HG02973 (cell line): ENCODE data around the gene ASXL1.
"Not testable (repeated sequence)": the region's sequence is repeated elsewhere in the genome, so short reads cannot be mapped to it uniquely, and the experiment has no call there.

ENCODE experiments used
- ATAC-seq: cut with Tn5 transposase; IDR thresholded peaks from one replicate; pipeline ENCODE4 v1.9.1; 2021; ENCODE audit warnings: moderate library complexity; ENCODE audit not compliant: unreplicated experiment

ASXL1 gene

DNA sequence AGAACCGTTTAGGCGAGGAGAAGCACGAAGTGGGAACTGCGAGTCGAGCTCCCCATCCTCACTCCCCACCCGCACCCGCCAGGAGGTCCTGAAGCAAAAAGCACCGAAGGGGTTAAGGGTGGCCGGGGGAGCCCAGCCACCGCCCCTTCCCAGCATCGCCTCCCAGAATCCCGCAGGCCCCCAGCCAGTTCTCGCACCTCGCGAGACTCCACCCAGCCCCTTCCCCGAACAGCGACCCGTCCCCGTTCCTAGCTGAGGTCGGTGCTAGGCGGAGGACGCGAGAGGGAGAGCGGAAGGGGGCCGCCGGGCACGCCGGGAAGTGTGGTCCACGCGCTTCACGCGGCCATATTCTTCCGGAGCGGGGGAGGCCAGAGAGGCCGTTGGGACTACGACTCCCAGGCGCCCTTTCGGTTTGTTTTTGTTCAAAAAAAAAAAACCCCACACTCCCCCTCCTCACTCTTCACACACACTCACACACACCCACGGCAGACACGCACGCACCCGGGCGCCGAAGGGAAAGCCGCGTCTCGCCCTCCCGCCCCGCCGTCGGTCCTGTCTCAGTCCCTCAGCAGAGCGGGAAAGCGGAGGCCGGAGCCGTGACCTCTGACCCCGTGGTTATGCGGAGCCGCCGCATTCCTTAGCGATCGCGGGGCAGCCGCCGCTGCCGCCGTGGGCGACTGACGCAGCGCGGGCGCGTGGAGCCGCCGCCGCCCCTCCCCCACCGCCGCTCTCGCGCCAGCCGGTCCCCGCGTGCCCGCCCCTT lies at the start of gene ASXL1:
TSS of gene ASXL1 (plus strand) at position 463 of the 763 bp plus-strand sequence. CDS start 445 bp downstream, outside the sequence.
- peak; percentile 61 for ATAC-seq

DNA sequence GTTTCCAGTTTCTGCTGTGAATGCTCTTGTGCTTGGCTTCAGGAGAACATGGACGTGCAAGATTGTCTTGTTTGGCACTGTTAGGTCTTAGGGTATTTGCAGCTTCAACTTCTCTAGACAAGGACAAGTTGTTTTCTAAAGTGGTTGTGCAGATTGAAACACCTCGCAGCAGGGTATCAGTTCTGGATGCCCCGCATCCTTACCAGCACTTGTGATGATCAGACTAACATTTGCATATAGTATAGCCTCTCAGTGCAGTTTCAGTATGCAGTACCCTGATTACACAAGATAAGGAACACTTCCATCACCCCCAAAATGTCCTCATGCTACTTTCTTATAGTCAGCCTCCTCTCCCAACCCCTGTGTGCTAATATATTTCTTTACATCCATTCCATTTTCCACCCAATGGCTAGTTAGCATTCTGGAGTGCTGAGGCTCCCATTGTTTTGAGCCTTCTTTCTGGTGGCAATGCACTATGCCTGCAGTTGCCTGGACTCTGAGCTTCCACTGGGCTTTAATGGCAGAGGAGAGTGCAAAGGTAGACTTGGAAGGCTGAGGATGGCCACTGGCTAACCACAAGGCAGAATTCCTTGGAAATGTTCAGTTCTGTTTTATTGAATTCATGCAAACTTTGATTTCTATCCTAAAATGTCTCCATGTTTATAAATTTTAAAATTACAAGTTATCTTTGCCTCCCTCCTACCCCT lies 45.3 kb upstream of the ASXL1 start:
- ATAC-seq: no peak

DNA sequence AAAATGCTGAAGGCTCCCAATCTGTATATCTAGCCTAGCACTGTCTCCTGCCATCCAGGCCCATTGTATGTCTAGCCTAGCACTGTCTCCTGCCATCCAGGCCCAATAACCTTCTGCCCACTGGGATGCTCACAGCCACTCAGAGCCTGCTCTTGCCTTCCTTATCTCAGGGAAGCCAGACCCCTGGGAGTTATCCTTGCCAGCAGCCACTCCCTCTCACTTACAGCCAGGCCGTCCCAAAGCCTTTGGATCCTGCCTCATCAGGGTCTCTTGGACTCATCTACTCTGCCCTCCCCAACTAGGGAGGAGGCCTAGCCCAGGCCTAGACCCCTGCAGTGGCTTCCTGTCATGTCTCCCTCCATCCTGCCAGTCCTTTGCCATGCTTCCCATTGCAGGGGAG lies 43.4 kb upstream of the ASXL1 start:
- no peak for ATAC-seq

DNA sequence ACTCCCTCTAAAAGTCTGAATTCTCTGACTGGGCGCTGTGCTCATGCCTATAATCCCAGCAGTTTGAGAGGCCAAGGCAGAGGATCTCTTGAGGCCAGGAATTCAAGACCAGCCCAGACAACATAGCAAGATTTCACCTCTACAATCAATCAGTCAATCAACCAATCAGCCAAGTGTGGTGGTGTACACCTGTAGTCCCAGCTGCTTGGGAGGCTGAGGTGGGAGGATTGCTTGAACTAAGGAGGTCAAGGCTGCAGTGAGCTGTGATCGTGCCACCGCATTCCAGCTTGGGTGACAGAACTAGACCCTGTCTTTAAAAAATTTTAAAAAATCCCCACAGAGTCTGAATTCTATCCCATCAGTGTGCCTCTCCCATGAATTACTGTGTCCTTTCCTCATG lies 42.7 kb upstream of the ASXL1 start:
- ATAC-seq: no peak

DNA sequence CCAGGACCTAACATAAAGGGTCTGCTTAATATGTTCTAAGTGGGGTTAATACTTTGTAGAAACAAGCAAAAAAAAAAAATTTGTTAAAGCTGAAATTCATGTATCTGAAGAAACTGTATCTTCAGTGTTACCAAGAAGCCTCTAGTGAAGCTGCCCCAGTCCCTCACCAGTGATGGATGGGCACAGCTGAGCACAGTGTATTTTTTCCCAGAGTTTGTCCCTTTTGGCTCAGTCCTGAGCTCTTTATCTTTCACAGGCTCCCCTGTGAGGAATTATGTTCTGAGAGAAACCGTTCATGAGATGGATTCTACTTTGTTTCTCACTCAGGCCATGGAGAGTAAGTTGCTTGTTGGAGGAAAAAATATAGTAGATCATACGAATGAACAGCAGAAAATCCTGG lies 42.2 kb upstream of the ASXL1 start:
- ATAC-seq: no peak

DNA sequence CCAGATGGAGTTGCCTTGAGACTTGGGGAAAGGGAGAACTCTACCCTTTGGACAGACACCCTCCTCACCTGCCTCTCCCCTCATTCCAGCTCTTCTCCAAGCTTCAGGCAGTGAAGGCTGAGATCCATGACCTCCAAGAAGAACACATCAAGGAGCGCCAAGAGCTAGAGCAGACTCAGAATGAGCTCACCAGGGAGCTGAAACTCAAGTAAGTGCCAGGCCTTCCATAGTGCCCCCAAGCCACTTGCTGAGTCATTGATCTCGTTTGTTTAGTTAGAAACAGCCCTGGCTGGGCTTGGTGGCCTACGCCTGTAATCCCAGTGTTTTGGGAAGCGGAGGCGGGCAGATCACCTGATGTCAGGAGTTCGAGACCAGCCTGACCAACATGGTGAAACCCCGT lies 41.5 kb upstream of the ASXL1 start:
- no peak for ATAC-seq

DNA sequence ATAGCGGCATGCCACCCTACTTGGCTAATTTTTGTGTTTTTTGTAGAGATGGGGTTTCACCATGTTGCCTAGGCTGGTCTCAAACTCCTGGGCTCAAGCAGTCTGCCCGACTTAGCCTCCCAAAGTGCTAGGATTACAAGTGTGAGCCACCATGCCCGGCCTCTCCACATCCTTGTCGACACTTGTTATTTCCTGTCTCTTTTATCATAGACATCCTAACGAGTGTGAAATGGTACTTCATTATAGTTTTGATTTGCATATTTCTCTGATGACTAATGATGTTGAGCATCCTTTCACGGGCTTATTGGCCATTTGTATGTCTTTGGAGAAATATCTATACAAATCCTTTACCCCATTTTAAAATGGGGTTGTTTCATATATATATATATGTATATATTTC lies 39.0 kb upstream of the ASXL1 start:
- no peak for ATAC-seq

DNA sequence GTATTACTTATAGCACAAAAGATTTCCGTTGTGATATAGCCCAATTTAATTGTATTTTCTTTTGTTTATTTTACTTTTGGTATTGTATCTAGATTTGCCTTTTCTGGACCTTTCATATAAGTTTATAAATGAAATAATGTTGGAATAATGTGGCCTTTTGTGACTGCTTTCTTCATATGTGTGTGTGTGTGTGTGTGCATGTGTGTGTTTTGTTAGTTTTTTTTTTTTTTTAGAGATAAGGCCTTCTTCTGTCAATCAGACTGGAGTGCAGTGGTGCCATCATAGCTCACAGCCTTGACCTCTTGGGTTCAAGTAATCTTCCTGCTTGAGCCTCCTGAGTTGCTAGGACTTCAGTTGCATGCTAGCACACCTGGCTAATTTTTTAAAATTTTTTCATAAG lies 37.8 kb upstream of the ASXL1 start:
- ATAC-seq: no peak

DNA sequence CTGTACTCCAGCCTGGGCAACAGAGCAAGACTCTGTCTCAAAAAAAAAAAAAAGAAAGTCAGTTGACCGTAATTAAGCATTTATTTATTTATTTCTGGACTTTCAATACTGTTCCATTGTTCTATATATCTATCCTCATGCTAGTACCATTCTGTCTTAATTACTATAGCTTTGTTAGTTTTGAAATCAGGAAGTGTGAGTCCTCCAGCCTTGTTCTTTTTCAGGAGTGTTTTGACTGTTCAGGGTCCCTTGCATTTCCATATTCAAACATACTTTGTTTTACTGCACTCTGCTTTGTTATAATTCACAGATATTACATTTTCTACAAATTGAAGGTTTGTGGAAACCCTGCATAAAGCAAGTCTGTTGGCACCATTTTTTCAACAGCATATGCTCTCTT lies 36.7 kb upstream of the ASXL1 start:
- no peak for ATAC-seq

DNA sequence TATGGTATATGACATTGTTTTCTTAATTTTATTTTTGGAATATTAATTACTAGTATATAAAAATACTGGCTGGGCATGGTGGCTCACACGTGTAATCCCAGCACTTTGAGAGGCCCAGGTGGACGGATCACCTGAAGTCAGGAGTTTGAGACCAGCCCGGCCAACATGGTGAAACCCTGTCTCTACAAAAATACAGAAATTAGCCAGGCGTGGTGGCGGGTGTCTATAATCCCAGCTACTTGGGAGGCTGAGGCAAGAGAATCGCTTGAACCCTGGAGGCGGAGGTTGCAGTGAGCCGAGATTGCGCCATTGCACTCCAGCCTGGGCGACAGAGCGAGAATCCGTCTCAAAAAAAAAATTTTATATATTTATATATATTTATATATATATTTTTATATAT lies 35.9 kb upstream of the ASXL1 start:
- ATAC-seq: not testable (repeated sequence)

DNA sequence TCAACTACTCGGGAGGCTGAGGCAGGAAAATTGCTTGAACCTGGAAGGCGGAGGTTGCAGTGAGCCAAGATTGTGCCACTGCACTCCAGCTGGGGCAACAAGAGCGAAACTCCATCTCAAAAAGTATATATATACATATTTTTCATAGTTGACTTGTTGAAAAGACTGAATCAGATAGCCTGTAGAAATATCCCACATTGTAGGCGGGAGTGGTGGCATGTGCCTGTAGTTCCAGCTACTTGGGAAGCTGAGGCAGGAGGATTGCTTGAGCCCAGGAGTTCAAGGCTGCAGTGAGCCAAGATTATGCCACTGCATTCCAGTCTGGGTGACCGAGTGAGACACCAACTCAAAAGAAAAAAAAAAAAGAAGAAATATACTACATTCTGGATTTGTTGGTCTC lies 34.4 kb upstream of the ASXL1 start:
- ATAC-seq: not testable (repeated sequence)

DNA sequence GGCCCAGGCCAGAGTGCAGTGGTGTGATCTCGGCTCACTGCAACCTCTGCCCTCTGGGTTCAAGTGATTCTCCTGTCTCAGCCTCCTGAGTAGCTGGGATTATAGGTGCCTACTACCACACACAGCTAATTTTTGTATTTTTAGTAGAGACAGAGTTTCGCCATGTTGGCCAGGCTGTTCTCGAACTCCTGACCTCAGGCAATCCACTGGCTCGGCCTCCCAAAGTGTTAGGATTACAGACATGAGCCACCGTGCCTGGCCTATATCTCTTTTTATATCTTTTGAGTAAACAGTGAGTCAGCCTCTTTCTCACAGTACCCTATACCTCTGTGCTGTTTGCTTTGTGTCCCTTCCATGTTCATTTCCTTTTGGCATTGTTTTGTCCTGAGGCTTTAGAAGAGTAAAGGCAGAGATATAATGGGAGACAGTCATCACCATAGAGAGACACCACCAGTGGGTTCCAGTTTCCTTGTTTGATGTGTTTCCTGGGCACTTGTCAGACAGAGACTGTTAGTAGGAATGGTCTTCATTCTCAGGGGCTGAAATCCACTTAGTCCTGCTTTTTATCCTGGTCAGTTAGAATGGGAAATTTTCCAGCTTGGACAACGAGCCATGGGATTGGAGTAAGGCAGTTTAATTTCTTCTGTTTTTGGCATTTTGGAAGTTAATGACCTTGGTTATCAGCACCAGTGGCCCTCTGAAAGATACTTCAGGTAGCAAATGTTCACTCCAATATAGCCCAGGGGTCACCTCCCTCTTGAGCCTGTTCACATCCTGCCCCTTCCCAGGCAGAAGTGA lies 32.2 kb upstream of the ASXL1 start:
- no peak for ATAC-seq

DNA sequence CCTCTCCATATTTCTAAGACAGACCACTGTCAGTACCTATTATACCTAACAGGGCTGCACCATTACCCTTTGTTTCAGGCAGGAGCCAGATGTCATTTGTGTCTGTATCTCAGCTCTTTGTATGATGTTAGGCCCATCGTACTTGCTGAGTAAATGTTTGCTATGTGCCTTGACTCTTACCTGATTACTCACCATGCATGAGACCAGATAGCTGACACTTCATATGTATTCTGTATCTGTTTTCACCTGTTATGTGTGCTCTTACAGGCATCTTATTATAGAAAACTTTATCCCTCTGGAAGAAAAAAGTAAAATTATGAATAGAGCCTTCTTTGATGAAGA lies 31.7 kb upstream of the ASXL1 start:
- ATAC-seq: no peak

DNA sequence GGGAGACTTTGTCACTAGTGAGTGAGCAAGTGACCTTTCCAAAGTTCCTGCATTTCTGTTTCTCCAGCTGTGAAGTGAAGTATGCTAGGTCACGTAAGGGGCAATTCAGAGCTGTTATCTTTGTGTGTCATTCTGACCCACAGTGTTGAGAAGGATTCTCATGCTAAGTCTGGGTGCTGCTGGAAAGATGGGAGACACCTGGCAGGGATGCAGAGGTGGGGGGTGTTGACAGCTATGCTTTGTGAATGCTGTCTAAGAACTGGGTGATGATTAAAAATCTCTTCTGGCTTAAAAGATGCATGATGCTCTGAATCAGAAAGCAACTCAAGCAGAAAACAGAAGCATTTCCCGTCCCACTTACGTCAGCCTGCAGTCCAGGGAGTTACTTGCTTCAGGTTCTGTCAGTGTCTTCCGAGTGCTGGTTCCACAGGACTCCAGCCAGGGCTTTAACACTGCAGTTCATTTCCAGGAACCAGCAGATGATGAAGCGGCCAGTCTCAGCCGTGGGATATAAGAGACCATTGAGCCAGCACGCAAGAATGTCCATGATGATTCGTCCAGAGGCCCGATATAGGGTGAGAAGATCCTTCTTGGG lies 30.9 kb upstream of the ASXL1 start:
- ATAC-seq: no peak

DNA sequence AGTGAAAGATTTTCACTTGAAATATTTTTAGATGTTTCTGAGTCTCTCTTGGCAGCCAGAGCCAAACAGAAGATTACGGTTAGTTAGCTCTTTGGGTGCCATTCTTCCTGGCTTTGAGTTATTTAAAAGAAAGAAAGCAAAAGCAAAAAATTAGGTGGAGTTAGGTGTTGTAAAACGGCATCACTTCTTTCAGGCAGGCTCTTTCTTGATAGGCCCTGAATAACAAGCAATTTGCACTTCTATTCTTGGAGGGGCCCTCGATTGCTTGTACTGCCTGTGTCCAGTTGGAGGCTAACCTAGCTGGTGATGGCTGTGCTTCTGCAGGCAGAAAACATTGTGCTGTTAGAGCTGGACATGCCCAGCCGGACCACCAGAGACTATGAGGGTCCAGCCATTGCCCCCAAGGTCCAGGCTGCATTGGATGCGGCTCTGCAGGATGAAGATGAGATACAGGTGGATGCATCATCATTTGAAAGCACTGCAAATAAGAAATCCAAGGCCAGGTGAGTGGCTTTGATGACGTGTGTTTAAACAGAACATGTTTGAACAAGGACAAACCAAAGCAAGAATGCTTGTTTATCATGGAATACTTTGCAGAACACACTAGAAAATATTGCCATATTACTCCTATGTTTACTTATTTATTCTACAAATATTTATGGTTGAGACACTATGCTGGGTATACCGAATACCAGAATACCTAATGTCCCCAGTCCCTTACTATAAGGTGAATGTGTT lies 28.1 kb upstream of the ASXL1 start:
- no peak for ATAC-seq

DNA sequence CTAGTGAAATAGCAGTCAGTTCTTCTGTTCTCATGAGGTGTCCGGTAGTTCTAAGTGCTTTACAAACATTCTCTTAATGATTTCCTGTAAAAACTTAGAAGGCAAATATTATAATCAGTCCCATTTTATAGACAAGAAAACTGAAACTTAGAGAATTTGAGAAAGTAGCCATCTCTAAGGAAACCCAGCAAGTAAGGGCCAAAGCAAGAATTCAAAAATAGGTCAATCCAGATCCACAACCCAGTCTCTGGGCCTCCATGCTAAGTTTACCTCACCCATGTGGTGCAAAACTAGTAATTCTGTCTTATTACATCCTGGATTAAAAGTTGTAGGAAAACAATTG lies 27.6 kb upstream of the ASXL1 start:
- no peak for ATAC-seq

DNA sequence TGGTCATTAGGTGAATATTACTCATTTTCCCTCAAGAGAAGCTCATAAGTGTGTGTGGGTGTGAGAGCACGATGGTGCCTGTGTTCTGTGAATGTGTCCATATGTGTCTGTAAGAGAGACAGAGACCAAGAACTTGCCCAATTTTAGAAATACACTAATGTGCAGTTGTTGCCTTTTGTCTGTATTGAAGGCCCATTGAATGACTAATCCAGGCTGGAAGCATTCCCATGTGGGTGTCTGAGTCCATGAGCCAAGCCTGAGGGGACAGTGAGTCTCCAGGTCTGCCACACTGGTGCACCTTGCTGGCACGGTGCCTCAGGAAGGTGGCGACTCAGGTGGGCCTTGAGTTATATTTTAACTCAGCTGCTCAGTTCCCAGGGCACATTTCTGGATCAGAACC lies 25.5 kb upstream of the ASXL1 start:
- no peak for ATAC-seq

DNA sequence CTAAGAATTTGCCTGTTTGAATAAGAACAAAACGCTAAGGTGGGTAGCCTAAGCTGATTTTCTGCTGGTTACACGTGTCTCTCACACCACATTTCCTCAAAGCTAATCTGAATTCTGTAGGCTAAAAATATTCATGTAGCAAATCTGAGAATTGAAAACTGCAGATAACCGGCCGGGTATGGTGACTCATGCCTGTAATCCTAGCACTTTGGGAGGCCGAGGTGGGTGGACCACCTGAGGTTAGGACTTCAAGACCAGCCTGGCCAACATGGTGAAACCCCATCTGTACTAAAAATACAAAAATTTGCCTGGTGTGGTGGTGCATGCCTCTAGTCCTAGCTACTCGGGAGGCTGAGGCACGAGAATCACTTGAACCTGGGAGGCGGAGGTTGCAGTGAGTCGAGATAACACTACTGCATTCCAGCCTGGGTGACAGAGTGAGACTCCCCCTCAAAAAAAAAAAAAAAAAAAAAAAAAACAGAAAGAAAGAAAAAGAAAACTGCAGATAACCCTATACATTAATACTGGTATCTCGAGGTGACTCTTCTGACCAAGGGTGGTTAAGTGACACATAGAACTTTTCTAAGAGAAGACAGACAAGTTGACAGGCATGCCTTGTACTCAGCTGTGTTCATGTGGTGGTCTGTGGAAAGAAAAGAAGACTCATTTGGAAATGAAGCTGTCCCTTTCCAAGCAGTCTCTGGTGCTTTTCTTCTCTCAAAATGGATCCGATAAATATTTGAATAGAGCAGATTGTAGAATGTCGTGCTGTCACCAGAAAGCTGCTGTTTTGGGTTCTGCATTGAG lies 24.7 kb upstream of the ASXL1 start:
- ATAC-seq: peak; percentile 46

DNA sequence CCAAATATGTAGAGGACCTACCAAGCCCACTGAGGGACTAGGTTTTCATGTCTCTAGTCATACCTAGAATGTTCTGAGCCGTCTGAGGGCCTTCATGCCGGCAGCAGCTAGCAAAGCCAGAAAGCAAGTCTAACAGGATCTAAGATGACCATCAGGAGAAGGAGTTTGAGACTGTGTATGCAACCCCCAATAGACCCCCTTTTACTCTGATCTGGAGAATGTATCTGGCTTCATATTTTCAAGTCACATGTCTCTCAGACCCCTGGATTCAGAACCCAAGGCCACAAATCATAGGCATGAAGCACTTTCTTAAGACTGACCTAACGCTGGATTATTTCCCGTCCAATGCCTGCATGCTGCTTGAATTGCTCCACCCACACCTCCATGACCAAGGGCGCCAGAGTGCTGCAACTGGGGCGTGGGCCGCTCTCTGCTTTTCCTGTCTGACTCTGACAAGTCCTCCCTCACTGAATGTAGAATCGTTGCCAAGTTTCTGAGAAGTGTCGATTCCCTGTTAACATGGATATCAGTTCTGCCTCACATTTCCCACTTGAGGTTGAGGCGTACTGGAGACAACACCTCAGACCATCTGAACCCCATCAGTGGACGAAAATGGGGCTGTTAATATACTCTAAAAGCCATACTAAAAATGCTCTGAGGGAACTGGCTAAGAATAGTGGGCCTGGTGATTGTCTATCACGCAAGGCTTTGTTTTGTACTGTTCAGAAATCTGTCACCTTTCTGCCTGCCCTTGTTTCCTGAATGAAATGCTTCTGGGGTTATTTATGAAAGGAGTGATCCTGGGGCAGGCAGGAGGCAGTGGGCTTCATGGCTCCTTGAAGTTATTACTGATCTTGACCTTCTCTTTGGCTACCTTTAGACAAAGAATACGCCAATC lies 23.9 kb upstream of the ASXL1 start:
- ATAC-seq: peak; percentile 28
